Body of pancreas (tissue), 4 donors: Measurements from ENCODE around the gene DYNLL2.

Experiments
- POLR2A ChIP-seq, 3 donors: fragments of 450-650 bp; IDR thresholded peaks; one replicate each; pipeline ENCODE4 v1.6.1; 2016; ENCODE audit warnings: antibody characterized with exemption in 3 of 3, mild to moderate bottlenecking in 2 of 3
- TF ChIP-seq, protein P1 (sequence below), 7 experiments: fragments of 450-650 bp in 4 of 7; fragments of 200-600 bp in 3 of 7; sonication (generic) in 3 of 7; IDR thresholded peaks; one replicate each; pipeline ENCODE4 v1.5.1; 2016 to 2019; ENCODE audit warnings: antibody characterized with exemption in 7 of 7

DNA sequence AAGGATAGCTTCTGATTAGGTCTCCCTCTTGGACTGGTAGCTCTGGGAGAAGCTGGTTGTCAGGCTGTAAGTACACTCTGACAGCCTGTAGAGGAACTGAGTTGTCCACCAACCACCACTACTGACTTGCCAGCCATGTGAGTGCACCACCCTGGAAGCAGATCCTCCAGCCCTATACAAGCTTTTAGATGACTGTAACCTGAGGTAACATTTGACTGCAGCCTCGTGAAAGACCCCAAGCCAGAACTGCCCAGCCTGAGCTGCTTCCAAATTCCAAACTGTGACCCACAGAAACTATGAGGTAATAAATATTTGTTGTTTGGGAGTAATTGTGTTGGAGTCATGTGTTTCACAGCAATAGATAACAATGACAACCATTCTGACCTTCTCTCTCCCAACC, 30.8 kb upstream of the DYNLL2 start:
- TF ChIP-seq, protein P1, sequence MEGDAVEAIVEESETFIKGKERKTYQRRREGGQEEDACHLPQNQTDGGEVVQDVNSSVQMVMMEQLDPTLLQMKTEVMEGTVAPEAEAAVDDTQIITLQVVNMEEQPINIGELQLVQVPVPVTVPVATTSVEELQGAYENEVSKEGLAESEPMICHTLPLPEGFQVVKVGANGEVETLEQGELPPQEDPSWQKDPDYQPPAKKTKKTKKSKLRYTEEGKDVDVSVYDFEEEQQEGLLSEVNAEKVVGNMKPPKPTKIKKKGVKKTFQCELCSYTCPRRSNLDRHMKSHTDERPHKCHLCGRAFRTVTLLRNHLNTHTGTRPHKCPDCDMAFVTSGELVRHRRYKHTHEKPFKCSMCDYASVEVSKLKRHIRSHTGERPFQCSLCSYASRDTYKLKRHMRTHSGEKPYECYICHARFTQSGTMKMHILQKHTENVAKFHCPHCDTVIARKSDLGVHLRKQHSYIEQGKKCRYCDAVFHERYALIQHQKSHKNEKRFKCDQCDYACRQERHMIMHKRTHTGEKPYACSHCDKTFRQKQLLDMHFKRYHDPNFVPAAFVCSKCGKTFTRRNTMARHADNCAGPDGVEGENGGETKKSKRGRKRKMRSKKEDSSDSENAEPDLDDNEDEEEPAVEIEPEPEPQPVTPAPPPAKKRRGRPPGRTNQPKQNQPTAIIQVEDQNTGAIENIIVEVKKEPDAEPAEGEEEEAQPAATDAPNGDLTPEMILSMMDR (IDR thresholded peaks at IDR 0.05) = no peak
- no peak for TF ChIP-seq POLR2A (IDR thresholded peaks at IDR 0.05)
